Nephron (organoid): ENCODE data around the gene TRIP6.
A peak's percentile ranks its signal among the peaks of the same experiment; 100 is the strongest.

Source experiments
- H3K27ac Mint-ChIP-seq, 3 experiments: 2 replicates each; pipeline ENCODE4 v1.8.0; 2020; ENCODE audit warnings: mixed read lengths in 3 of 3, mild to moderate bottlenecking in 2 of 3, moderate library complexity in 1 of 3
- H3K27me3 Mint-ChIP-seq: 2 replicates; pipeline ENCODE4 v1.8.0; 2021; ENCODE audit warnings: low read depth, mild to moderate bottlenecking, moderate library complexity, mixed read lengths
- H3K36me3 Mint-ChIP-seq: 2 replicates; pipeline ENCODE4 v1.8.0; 2020; ENCODE audit warnings: low read depth, mixed read lengths
- H3K4me1 Mint-ChIP-seq: 2 replicates; pipeline ENCODE4 v1.8.0; 2020; ENCODE audit warnings: mixed read lengths
- H3K4me3 Mint-ChIP-seq, 3 experiments: 2 replicates each; pipeline ENCODE4 v1.8.0; 2020; ENCODE audit warnings: mild to moderate bottlenecking in 3 of 3, mixed read lengths in 3 of 3, moderate library complexity in 2 of 3
- H3K9me3 Mint-ChIP-seq: 2 replicates; pipeline ENCODE4 v1.8.0; 2020; ENCODE audit warnings: mixed read lengths
- TF ChIP-seq, protein P1 (sequence below), 3 experiments: fragments of 200-600 bp; sonication (generic); IDR thresholded peaks; one replicate each; pipeline ENCODE4 v1.5.0; 2021; ENCODE audit warnings: antibody characterized with exemption in 3 of 3; ENCODE audit not compliant: unreplicated experiment in 3 of 3

Gene TRIP6

DNA sequence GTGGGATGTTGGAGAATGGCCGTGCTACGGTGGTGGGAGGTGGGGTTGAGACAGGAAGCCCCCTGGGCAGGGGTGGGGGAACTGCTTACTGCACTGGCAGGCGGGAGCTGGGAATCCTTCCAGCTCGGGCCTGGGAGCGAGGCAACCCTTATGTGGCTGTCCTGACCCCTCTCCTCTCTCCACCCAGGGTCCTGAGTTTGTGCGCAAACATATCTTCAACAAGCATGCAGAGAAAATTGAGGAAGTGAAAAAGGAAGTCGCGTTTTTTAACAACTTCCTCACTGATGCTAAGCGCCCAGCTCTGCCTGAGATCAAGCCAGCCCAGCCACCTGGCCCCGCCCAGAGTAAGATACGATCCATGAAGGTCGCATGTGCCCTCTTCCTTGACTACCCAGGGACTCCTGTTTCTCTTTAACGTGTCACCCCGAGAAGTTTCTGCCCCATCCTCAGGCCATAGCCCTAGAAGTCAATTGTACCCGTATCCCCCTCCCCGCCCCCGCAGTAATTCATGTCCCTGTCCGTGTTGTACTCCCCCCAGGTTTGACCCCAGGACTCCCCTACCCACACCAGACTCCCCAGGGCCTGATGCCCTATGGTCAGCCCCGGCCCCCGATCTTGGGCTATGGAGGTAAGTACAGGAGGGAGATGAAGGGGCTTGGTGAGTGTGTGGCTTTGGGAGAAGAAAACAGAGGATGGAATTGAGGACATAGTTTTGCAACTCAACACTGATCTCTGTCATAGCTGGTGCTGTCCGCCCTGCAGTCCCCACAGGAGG, 20.5 kb downstream of the TRIP6 start:
- H3K36me3 Mint-ChIP-seq = peaks cover 60% of the 10 kb centered on the region
- H3K27ac Mint-ChIP-seq = peak overlapping the region; percentile 65 to 99 (median 73)
- H3K27me3 Mint-ChIP-seq = no peaks in the 10 kb centered on the region
- H3K9me3 Mint-ChIP-seq = no peaks in the 10 kb centered on the region
- TF ChIP-seq, protein P1, sequence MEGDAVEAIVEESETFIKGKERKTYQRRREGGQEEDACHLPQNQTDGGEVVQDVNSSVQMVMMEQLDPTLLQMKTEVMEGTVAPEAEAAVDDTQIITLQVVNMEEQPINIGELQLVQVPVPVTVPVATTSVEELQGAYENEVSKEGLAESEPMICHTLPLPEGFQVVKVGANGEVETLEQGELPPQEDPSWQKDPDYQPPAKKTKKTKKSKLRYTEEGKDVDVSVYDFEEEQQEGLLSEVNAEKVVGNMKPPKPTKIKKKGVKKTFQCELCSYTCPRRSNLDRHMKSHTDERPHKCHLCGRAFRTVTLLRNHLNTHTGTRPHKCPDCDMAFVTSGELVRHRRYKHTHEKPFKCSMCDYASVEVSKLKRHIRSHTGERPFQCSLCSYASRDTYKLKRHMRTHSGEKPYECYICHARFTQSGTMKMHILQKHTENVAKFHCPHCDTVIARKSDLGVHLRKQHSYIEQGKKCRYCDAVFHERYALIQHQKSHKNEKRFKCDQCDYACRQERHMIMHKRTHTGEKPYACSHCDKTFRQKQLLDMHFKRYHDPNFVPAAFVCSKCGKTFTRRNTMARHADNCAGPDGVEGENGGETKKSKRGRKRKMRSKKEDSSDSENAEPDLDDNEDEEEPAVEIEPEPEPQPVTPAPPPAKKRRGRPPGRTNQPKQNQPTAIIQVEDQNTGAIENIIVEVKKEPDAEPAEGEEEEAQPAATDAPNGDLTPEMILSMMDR (IDR thresholded peaks at IDR 0.05; ENCODE audit: unreplicated experiment in 3 of 3) = no peak
- peaks cover 55% of the 10 kb centered on the region for H3K4me1 Mint-ChIP-seq
- peak overlapping the region; percentile 71 to 93 (median 89) for H3K4me3 Mint-ChIP-seq

DNA sequence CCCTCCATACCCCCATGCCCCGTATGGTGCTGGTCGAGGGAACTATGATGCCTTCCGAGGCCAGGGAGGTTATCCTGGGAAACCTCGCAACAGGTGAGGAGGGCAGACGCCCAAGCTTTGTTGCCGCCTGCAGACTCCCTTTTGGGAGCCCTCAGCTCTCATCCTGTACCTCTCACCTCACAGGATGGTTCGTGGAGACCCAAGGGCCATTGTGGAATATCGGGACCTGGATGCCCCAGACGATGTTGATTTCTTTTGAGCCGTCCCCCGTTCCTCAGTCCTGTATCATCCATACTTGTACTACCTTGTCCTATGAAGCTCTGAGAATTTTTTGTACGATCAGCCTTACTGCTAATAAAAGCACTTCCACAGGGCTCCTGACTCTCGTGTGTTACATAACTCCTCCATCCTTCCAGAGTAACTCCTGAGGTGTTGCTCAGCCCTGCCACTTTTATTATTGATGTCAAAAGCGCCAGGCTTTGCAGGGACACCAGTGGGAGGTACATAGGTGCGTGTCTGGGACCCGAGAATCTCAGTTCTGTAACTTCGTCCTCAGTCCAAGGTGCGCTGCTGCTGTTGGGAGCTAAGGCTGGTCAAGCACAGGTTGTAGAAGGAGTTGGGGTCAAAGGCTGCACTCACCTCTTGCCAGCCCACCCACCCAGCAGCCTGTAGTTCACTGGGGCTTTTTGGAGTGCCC, 21.3 kb downstream of the TRIP6 start:
- H3K27ac Mint-ChIP-seq = peak overlapping the region; percentile 65 to 99 (median 73)
- H3K27me3 Mint-ChIP-seq = no peaks in the 10 kb centered on the region
- H3K9me3 Mint-ChIP-seq = no peaks in the 10 kb centered on the region
- H3K4me3 Mint-ChIP-seq = peak overlapping the region; percentile 71 to 93 (median 89)
- peaks cover 53% of the 10 kb centered on the region for H3K36me3 Mint-ChIP-seq
- TF ChIP-seq, protein P1 (IDR thresholded peaks at IDR 0.05; ENCODE audit: unreplicated experiment in 3 of 3) = no peak
- peaks cover 53% of the 10 kb centered on the region for H3K4me1 Mint-ChIP-seq

DNA sequence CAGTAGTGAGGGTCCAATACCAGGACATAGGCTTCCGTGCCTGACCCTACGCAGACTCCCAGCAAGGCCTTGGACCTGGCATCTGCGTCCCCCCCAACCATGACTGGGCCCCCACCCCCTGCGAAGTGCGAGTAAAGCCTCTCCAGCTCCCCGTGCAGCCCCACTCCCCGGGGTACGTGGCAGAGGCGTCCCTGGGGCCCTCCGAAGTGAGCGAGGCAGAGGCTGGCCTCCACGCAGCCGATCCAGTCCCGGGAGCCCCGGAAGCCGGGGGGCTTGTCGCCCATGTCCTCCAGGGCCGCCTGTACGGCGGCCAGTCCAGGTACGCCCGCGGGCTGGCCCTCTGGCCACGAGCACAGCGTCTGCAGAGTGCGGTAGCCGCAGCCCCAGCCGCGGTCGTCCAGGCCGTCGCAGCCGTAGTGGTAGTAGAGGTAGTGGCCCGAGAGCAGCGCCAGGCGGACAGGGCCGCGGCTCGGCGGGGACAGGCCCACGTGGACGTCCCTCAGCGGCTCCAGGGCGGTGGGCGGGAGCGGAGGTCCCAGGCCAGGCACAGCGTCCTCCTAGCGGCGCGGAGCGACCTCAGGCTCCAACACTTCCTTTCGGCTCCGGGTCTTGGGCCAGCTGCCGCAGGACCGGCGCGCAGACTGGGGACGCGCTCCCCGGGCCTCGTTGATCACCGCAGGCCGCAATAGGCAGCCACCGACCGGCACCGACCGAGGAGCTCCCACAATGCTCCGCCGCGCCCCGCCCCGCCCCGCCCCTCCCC, 22.0 kb downstream of the TRIP6 start, which contains the start of gene UFSP1:
TSS of gene UFSP1 (minus strand) at position 728 of the 763 bp plus-strand sequence. CDS start at position 284, 444 bp downstream.
- Mint-ChIP-seq H3K4me1 (peaks cover 53% of the 10 kb centered on the region), H3K27ac (peak within 1 kb of the TSS; percentile 99), H3K9me3 (no peaks in the 10 kb centered on the region), H3K27me3 (no peaks in the 10 kb centered on the region), H3K4me3 (peak within 1 kb of the TSS; percentile 89 to 93 (median 93)), H3K36me3 (peaks cover 45% of the 10 kb centered on the region)
- TF ChIP-seq, protein P1 (IDR thresholded peaks at IDR 0.05; ENCODE audit: unreplicated experiment in 3 of 3) = no peak

DNA sequence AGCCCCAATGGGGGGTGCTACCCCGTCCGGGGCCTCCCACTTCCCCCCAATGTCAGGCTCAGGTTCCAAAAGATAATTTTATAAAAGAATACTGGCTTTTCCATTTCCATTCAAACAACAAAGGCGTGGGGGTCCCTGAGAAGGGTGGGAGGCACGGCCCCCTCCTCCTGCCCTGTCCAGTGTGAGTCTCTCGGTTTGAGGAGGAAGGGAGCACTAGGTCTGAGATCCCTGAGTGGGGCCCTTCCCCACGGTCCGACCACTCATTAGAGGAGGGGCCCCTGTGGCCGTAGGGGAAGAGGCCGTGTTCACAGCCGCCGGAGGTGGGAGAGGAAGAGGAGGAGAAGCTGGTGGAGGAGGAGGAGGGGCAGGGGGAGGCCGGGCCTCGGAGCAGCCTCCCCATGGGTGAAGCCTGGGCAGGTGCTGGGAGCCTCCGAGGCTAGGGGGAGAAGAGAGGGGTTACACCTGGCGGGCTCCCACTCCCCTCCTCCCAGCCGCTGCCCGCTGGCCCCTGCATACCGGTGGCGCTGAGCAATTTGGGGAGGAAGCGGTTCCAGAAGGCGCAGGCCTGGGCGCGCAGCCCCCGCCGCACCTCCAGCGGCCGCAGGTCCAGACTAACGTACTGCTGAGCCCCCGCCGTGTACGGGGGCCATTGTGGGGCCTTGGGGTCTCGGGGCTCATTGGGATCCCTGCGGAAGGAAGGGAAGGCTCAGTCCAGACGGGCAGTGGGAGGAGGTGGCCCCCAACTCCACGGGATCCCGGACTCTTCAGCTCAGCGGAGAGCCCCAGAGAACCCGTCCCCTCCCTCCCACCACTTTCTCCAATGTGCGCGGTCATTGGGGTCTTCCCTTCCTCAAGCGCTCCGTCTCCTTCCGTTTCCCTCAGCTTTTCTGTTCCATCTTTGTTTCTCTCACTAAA, 23.7 kb downstream of the TRIP6 start:
- H3K4me3 Mint-ChIP-seq = peak overlapping the region; percentile 89 to 93 (median 93)
- peaks cover 2% of the 10 kb centered on the region for H3K27me3 Mint-ChIP-seq
- peak overlapping the region; percentile 99 for H3K27ac Mint-ChIP-seq
- no peaks in the 10 kb centered on the region for H3K9me3 Mint-ChIP-seq
- H3K36me3 Mint-ChIP-seq = peaks cover 28% of the 10 kb centered on the region
- TF ChIP-seq, protein P1 (IDR thresholded peaks at IDR 0.05; ENCODE audit: unreplicated experiment in 3 of 3) = no peak
- H3K4me1 Mint-ChIP-seq = peaks cover 48% of the 10 kb centered on the region

DNA sequence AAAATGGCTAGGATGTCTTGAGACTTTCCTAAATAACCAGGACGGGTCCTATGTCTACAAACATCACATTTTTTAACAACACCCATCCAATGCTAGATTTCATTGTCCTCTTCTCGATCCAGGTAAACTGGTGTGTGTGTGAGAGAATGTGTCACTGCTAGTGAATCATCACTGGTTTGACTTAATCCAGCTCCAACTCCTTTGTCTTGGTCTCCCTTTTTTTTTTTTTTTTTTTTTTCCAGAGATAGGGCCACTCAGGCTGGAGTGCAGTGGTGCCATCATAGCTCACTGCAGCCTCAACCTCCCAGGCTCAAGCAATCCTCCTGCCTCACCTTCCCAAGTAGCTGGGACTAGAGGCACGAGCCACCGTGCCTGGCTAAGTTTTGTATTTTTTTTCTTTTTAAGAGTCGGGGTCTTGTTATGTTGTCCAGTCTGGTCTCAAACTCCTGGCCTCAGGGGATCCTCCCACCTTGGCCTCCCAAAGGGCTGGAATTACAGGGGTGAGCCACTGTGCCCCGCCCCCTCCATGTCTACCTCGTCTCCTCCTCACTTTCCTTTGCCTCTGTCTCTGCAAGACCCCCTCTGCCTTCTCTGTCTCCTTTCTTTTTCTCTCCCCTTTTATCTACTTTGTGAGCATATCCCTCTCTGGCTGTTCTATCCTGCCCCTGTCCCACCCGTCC, 24.5 kb downstream of the TRIP6 start:
- peaks cover 20% of the 10 kb centered on the region for H3K36me3 Mint-ChIP-seq
- H3K9me3 Mint-ChIP-seq = no peaks in the 10 kb centered on the region
- peak overlapping the region; percentile 89 to 93 (median 93) for H3K4me3 Mint-ChIP-seq
- H3K27ac Mint-ChIP-seq = peak overlapping the region; percentile 99
- TF ChIP-seq, protein P1 (IDR thresholded peaks at IDR 0.05; ENCODE audit: unreplicated experiment in 3 of 3) = no peak
- H3K27me3 Mint-ChIP-seq = peaks cover 9% of the 10 kb centered on the region
- peaks cover 49% of the 10 kb centered on the region for H3K4me1 Mint-ChIP-seq
